NOMO-1 treated with DMSO at 0.1 percent for 48 hours (cell line): Measurements from ENCODE around the gene LIPA.
"Not testable (repeated sequence)": the region's sequence is repeated elsewhere in the genome, so short reads cannot be mapped to it uniquely, and the experiment has no call there.

ENCODE experiments used
- DNase-seq: peaks from one replicate; lab custom pipeline; 2025; ENCODE audit not compliant: unreplicated experiment; lab: John Stamatoyannopoulos, UW

LIPA gene

GRCh38 chr10:89213191-89213808, 38.3 kb downstream of the LIPA start:
- peak; percentile 36 for DNase-seq

- DNase-seq = no peak
Observed at GRCh38 chr10:89210794-89211425, 40.7 kb downstream of the LIPA start.

GRCh38 chr10:89209718-89210117, 41.9 kb downstream of the LIPA start:
- DNase-seq = no peak

GRCh38 chr10:89207801-89208551, 43.6 kb downstream of the LIPA start:
- no peak for DNase-seq

DNA sequence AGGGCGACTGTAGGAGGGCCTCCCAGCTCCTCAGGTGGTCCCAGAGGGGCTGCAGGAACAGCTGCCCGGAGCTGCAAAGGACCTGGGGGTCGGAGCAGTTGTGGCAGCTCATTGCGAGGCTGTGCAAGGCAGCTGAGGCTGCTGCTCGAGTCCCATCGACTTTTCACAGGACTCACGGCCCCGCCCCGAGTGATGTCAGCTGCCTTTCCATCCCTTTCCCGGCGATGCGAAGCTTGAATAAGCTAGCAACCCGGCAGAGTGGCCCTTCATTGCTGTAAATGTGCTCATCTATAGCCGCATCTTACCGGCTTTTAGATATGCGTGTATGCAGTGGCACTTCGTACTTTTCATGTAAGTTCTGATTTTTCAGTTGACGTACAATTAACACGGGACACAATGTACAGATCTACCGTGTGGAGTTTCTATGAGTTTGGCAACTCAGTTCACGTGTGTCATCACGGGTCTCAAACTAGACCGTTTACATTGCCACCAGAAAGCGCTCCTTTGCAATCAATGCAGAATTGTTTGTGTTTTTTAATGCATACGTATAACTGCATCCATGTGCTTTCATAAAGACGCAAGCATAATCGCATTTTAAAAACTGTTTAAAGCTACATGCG, 44.3 kb downstream of the LIPA start, which contains the start of gene CH25H:
TSS of gene CH25H (minus strand) at position 137 of the 620 bp plus-strand sequence. CDS start at position 112, 25 bp downstream.
- DNase-seq = peak; percentile 6

GRCh38 chr10:89206402-89207180, 45.0 kb downstream of the LIPA start:
- DNase-seq = no peak

GRCh38 chr10:89204621-89205185, 46.9 kb downstream of the LIPA start:
- peak; percentile 26 for DNase-seq

DNA sequence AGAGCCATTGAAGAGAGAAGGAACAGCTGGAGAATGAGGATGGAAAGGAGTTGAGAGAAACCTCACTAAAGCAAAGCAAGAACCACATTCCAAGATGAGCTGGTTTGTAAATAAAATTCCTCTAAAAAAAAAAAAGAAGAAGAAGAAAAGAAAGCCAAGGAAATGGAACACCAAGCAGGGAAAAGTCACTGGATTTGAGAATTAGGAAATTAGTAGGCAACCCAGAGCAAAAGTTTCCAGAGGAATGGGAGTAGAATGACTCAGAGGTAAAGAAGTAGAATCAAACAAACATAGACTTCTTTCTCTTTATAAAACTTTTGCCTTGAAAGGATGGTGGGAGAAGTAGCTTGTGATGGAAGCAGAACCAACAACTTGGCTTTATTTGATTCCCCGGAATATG, 48.3 kb downstream of the LIPA start:
- DNase-seq = no peak

DNA sequence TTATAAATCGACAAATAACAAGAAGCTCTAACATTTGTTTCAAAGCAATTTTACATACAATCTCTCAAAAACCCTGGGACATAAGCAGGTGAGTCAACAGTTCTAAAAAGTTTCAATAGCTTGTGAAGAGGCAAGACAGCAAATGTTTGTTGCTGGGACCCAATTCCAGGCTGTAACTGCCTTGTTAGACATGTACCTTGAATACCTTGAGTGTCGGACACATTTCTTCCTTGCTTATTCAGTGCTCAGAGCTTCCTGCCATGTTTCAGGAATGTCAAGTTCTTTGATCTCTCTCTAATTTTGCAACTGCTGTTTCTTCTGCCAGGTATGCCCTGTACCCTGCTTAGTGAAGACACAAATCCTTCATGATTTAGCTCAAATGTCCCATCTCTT, 49.5 kb downstream of the LIPA start:
- DNase-seq = no peak

DNA sequence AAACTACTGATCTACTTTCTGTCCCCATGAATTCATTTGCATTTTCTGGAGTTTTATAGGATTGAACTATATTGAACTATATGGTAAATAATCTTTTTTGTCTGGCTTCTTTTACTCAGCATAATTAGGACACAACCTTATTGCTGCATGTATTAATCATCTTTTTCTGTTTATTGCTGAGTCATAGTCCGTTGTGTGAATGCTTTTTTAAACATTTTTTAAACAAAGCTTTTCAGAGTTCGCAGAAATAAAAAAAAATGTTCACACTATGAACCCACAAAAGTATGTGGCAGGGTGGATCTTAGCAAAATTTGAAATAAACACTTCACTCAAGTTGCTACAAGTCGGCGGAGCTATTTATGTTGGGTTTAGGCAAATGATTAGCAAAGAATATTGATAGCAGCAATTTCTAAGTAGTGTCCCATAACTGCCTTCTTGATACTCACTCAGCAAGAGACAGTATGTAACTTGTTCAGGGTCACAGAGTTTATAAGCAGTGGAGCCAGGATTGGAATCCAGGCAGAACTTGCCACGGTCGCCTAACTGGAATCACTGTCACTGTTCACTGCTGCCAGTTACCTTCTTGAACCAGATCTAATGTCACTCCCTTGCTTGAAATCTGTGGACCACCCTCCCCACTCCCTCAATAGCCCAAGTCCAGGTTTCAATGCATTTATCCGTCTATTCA, 50.1 kb downstream of the LIPA start:
- DNase-seq = no peak

GRCh38 chr10:89197473-89197872, 54.1 kb downstream of the LIPA start:
- no peak for DNase-seq

- DNase-seq = not testable (repeated sequence)
Observed at GRCh38 chr10:89191301-89191700, 60.3 kb downstream of the LIPA start.

GRCh38 chr10:89189211-89189734, 62.3 kb downstream of the LIPA start:
- DNase-seq = no peak

DNA sequence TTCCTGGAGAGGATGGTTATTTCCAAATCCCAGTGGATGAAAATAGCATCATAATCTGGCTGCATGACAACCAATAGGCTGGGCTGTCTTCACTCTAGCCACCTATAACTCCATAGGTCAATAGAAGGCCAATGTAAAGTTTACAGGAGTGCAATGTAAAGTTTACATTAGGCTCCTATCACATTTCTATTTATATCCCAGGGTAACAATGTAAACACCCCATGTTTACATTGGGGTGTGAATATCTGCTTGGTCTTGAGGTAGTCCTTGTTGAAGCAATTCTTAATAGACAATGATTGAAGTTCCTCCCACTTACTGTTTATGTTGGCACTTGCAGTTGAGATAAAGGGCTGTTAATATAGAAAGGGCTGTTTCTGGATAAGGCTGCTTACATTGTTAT, 65.9 kb downstream of the LIPA start:
- no peak for DNase-seq

DNA sequence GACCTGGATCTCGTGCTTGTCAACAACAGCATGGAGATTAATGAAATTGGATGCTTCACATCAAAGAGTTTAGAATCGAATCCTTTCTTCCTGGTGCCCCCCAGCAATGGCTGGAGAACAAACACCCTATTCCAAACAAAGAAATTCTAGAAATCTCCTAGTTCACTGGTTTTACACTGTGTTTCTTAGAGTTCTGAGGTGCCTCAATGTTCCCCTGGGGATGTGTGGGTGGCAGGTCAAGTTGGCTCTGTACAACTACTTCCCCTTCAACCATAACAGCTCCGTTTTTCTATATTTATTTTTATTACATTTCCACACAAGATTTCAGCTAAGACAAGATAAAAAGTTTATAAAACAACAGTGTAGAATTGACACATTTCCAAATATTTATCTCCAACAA, 66.9 kb downstream of the LIPA start:
- no peak for DNase-seq

GRCh38 chr10:89183571-89183970, 68.0 kb downstream of the LIPA start:
- no peak for DNase-seq

GRCh38 chr10:89182894-89183293, 68.7 kb downstream of the LIPA start:
- no peak for DNase-seq

GRCh38 chr10:89175816-89176215, 75.8 kb downstream of the LIPA start:
- DNase-seq = no peak

- DNase-seq = no peak
Observed at GRCh38 chr10:89173075-89173474, 78.5 kb downstream of the LIPA start.

DNA sequence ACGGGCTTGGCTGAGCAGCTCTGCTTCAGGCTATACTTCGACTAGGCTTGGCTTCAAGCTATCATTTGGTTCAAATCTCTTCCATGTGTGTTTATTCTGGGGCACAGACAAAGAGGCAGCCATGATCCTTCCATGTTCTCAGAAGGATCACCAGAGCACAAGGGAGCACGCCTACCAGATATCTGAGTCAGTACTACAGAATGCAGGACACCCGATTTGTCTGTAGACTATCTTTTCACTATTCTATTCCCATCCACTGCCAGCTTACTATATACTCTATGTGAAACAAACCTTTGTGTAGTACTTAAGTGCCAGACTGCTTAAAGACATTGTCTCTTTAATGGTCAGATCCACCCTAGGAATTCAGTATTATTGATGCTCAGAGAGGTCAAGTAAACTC, 79.6 kb downstream of the LIPA start:
- no peak for DNase-seq
